Globus pallidus (tissue), 1 donor: Measurements from ENCODE around the gene NIN.

ENCODE experiments used
- DNase-seq: peaks from one replicate; pipeline ENCODE4 v3.0.0-alpha.2; 2015; ENCODE audit warnings: low spot score

NIN gene

DNA sequence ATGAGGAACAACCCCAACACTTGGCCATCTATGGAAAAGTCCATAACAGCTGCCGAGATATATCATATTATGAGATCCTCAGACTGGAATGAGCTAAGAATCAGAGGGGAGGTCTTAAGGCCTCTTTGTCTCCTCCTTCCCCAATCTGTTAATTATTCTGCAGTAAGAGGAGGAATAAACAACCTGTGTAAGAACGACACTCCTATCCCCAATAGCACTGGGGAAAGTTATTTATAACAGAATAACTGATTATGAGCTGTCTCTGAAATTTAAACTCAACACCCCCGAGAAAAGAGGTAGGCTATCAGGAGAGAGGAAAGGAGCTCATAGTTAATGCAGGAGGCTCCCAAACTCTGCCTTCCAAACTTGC is 68.0 kb downstream of the NIN start:
- DNase-seq: no peak

DNA sequence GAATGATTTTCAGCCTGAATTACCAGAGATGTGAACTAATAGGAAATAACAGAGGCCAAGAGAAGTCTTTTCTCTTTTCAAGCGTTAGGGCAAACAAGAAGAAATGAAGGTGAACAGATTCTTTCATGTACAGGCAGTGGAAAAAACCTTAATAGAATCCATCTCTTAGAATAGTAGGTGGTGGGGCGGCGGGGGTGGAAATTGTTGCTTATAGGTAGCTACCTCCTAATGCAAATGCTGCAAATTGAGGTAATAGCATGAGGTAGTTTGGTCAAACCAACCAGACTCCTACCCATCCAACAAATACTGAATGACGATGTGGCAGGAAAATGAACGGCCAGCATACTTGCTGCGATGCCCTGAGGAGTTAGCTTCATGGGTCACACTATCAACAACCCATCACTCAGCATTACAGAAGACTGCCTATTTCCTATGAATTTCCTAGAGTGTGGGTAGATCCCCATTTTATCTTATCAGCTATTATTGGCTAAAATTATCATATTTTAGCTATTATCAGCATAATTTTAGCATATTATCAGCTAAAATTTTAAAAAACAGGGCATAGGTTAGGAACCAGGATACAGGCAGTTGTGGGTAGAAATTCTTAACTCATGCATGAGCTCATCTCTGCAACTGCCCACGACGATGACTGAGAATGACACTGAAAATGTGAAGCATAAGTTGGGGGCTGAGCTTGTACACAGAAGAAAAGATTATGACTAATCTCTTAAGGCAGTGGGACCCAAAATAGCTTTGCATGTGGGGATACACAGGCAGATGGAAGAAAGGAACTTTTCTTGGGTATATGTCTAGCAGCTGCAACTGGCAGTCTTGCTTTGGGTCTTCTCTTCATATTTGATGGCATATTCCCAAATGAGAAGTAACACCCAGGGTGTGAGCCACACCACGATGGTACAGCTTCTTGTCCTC is 68.7 kb downstream of the NIN start:
- DNase-seq: no peak

DNA sequence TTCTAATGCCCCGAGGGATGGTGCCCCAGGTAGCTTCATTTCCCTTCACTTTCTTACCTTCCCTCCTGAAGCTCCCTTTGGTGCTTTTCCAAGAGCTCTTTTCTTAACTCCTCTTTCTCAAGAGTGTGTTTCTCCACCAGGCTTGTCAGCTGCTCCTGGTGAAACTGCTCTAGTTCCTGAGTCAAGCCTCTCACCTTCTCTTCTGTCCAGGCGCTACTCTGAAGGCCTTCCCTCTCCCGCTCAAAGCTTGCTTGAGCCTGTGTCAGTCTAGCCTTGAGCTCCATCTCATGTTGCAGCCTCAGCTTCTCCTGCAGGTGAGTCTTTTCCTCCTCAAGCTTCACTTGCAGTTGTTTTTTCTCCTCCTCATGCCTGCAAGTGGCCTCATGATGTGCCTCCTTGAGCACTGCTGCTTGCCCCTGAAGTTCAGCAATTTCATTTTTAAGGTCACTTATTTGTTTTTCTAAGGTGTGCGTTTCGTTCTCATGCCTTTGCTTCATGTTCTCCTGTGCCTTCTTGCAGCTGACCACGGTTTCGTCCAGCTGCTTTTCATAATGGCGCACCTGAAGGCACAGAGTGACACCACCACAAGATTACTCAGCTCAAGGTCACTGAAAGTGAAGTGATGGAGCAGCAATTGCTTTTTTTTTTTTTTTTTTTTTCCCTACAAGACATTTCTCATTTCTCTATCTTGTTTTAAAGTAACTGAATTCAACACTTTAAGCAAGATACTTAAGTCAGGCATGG is 71.0 kb downstream of the NIN start:
- DNase-seq: no peak

DNA sequence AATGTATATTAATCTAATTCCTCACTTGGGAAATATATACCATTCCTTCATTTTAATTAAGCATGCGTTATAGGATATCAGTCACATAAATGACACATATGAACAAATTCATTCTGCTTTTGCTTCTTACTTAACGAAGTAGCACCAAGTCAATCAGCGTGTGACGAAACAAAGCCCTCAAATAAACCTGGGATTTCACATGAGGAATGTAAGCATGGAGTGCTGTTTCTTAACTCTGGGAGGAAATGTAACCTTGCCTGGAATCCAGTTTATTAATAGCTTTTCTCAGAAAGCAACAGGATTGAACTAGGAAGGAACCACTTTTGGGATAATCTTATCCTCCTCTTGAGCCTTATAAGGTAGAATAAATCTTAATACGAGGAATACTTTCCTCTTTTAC is 72.0 kb downstream of the NIN start:
- DNase-seq: no peak

DNA sequence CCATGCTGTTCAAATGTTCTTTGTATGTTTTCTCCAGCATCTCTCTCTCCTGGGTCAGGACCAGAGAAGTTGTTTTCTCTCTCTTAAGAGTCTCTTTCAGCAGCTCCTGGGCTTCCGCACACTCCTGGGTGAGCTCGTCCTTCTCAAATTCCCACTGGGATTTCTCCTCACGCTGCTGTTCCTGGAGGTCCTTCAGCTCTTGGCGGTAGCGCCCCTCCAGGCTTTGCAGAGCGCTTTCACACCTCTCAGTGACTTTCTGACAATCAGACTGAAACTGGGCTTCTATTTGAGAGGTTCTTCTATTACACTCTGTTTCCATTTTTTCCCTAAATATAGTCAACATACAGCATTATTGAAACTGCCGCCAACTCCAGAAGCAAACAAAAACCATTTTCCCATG is 72.7 kb downstream of the NIN start:
- no peak for DNase-seq

DNA sequence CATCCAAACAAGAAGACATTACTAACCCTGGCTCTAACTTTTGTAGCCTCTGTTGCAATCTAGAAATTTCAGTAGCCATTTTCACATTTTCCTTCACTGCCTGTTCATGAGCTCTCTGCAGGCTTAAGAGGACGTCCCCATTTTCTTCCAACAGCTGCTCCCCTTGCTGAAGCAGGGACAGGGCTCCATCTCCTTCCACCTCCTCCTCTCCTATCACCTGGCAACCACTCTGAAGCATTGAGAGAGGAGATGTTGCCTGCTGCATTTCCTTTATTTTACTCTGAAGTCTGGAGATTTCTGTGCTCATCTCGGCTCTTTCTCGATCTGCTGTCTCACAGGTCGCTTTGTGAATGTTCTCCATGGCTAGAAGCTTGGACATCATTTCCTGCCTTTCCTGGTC is 73.3 kb downstream of the NIN start:
- no peak for DNase-seq

DNA sequence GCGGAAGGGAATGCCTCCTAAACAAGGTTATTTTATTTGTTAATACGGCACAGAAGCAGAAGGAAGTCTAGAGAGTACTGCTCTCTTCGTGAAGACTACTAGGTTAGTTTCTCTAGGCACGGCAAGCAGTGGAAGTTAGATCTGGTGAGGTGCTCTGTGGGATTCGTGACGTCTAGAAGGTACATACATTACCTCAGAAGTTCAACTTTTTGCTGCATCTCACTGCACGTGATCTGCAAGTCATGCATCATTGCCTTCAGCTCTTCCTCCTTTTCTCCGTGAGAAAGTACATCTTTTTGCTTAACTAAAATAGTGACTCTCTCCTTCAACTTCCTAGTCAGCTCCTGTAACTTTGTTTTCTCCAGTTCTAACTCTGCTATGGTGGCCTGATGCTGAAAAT is 74.7 kb downstream of the NIN start:
- DNase-seq: no peak

DNA sequence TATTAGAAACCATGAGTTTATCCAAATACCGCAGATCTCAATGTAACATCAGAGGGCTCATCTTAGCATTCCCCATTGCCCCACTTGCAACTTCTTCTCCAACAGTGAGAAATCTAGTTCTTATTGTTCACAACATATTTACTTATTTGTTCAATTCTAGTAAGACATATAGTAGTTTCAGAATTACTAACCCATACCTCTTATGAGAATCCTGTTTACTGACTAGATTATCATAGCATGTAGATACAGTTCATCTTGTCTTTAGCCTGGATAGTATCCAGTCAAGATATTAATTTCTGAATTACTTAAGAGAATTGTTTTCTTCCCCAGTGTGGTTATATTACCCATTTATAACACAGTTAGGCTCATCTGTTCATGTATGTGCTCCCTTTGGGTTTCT is 80.6 kb downstream of the NIN start:
- DNase-seq: no peak

DNA sequence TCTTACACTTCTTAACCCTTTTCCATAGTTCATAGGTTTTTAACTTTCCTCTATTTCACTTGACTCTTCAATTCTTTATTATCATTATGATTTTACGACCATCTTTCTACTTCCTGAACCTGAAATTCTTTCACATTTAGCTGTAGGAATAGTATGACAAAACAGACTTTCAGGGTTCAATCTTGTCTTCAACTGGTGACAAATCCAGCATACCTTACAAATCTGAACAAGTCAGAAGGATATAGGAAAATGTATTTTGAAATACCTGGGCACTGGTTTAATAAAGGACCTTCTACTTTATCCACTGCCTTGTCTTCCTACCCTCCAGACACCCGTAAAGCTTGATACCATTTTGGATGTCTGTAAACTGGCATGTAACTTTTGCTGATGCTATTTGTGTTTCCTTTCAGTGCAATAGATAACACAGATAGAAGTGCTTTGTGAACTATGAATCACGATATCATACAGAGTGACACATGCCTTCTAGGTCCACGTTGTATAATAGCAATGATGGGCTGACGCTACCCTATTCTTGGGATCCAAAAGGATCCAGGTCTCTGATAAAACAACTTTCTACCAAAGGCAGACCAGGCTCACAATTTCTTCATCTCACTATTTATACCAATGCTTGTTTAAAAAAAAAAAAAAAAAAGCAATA is 85.4 kb downstream of the NIN start:
- DNase-seq: no peak

DNA sequence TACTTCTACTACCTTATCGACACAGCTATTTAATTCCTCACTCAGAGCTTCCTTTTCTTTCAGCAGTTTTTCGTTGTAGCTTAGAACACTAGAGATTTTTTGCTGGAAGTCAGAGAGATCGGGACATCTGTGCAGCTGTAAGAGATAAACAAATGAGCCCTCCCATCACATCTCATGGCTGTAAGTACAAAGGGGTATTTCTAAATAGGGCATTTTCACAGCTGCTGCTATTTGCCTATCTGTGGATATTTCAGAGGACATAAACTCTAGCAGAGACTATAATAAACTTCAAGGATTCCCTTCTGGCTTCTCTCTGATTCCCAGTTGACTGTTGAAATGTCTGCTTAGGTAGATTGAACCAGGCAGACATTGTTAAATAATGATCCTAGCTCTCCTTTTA is 86.7 kb downstream of the NIN start:
- DNase-seq: peak; percentile 36

DNA sequence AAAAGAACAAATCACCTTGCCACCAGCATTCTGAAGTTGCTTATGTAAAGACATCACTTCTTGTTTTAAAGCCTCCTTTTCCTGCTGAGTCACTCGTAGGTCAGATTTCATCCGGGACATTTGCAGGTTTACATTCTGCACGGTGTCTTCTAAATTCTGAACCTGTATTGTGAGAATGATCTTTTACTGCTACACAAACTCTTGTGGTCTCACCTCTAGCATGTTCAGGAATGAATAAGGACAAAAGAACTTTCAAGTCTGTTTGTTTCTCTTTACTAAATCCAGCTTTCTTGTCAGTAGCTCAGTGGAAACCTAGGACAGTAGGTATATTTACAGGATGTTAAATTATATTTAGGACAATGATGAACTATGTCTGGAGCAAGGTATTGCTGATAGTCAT is 89.4 kb downstream of the NIN start:
- DNase-seq: no peak

DNA sequence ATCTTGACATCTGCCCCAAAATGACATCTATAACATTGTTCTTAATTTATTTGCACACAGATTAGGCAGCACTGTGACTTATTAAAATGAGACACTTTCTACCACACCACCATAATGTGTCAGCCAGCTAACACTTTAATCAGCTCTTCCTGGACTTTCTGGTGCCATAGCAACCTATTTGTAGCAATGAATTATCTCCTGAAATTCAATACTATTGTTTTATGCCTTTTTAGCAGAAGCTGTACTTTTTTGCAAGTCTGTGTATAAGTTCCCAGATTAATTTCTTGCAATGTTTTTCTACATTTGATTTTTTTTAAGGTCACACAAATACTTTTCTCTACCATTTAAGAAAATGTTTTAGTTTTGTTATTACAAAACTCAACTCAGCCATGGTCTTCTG is 90.1 kb downstream of the NIN start:
- DNase-seq: no peak

DNA sequence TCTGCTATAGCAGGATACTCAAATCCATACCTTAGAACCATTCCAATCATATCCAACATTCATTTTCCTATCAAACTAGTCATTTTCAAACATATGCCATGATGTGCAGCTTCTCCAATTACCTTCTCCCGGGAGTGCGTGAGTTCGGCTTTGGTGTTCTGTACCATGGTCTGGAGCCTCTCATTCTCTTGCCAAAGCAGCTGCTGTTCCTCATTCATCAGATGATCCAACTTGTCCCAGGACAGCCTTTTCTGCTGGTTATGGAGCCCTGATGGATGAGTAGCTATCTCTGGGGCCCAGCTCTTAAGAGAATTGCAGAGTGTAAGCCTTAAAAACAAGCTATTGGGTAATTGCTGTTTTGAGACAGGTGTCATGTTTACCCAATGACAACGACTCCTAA is 91.8 kb downstream of the NIN start:
- no peak for DNase-seq

DNA sequence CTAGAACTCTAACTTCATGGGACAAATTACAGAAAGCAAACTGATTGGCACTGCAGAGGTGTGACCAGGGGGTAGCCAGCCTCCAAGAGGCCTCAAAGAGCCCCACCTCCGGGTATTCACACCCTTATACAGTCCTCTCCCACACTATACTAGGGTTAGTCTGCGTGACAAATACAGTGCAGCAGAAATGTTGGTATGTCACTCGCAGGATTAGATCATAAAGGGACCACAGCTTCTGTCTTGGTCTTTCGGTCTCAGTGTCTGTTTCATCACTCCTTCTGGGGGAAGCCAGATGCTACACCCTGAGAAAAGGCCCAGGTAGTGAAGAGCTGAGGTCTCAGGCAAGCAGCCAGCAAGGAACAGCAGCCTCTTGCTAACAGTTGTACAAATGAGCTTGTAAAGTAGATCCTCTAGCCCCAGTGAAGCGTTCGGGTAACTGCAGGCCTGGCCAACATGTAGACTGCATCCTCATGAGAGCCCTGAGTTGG is 94.0 kb downstream of the NIN start:
- DNase-seq: no peak

DNA sequence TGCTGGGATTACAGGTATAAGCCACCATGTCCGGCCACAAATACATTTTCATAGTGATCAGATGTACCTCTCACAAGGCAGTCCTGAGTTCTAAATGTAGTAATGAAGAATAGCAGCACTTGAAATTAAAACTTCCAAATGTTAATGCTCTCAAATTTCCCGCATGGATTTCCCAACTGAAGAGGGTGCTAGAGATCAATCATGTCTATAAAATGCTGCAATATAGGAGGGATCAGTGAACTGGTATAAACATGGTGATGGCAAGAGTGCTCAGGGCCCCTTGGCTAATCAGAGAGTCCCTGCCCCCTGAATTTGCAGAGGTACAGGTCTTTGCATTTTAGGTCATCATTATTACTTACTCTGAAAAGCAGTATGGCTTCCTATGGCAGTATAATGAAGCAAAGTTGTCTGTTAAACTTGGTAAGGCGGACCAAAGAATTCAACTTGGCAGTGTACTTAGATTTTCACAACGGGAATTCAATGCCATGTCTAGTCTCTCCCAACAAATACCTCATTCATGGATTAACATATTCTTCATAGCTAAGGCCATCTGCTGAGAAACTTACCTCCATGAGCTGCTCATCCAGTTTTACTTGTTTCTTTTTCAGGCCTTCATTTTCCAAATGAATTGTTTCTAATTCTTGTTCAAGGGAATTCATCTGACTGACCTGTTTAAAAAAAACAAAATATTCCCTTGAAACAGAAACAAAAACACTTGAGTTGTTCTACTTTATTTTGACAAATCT is 95.8 kb downstream of the NIN start:
- no peak for DNase-seq

DNA sequence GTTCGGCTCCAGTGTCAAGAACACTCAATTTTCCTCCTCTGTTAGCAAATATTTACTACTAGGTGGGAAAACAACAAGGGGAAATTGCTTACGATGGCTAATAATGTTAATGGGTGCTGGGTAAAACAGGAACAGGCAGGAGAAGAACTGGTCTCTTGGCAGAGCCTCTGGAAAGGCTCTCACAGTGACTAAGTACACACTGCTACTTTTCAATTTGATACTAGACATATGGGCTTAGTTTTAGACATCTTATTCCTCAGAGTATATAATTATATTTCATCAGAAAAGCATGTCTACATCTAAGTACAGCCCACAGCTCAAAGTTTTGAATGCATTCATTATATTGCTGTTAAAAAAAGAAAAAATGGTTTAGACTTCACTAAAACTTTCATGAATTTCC is 97.5 kb downstream of the NIN start:
- no peak for DNase-seq

DNA sequence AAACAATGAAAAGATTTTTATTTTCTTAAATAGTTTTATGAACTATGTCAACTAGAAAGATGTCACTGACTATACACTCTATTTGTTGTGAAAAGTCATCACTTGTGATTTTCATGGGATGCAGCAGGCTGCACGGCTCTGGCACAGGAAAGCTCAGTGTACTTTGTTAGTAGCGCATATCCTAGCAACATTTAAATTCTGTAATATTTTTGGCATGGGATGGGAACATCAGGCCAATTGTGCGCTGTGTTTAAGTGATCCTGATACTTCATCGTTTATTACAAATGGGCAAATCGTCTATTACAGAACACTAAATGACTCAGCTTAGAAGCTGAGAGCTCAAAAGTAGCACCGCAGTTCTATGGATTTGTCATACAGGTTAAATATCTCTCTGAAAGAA is 102.1 kb downstream of the NIN start:
- no peak for DNase-seq

DNA sequence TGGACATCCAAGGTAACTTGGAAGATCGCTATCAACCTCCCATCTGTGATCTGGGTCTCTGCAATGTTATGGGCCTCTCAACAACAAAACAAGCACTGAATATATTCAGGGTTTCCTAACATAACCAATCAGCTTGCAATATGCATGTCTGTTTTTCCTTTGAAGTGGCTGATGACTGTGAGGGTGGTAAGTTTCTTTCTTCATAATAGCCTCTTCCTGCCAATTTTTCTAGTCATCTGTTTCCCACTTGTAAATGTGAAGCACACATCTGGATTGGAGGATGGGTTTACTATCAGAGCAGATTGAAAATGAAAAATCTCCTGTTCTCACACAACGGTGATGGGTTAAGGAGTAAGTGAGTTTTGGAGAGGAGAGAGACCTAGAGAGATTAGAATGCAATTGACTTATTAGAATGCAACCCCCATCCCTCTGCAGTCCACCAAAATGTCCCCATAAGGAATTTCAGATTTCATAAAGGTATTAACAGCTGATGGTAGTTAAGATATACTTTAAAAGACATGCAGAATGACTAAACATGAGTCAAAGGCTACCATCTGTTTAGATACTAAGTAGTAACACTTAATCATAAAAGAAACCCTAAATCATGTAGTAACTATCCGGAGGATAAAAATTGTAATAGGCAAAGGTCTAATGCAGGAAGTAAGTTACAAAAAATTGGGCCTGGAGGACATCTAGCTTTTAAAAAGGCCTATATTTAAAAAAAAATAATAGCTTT is 104.4 kb downstream of the NIN start:
- no peak for DNase-seq

DNA sequence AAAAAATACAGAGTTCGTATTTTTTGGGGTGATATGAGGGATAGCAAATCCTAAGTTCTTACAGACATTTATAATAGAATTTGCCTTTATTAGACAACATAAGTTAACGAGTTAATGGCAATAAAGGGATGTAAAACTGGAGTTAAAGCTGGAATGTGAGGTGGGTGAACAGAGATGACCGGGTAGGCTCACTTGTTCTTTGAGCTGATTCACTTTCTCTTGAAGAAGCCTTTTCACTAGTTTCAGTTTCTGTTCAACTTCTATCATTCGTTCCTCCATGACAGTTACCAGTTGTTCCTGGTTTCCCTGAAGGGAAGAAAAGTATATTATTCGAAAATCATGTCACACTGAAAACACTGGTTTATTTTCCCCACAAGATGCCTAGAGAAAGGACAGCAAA is 105.2 kb downstream of the NIN start:
- DNase-seq: no peak

DNA sequence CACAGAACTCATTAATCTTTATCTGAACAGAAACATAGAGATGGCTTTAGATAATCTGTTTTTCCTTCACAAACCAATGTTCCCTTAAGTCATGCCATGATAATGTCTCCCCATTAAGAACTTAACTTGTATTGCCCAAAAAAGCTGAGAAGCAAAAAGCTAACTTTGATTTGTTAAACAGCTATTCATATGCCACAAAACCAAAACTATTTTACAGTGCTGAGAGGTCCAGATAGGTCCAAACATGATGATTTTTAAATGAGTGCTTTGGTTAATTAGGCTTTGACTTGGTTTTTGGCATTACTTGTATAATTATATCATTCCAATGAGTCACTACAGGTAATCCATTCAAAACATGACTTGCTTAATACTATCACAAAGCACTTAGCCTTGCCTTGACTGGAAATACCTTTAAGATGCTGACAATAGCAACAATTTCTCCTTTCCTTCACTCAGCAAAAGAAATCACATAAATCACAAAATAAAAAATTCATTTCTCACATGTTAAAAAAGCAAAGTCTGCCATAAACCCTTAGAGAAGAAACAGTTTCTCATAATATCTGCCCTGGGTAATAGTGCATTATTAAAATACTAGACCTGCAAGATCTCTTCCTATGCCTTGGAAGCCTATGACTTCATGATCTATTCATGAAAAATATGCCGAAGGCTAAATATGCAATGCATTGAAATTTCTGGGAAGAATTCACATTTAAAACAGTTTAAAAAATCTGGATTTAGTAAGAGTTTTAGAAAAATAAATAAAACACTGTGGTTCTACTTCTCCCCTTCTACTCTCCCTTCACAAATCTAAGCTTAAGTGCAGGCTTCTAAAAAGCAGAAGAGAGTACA is 110.8 kb downstream of the NIN start:
- no peak for DNase-seq

DNA sequence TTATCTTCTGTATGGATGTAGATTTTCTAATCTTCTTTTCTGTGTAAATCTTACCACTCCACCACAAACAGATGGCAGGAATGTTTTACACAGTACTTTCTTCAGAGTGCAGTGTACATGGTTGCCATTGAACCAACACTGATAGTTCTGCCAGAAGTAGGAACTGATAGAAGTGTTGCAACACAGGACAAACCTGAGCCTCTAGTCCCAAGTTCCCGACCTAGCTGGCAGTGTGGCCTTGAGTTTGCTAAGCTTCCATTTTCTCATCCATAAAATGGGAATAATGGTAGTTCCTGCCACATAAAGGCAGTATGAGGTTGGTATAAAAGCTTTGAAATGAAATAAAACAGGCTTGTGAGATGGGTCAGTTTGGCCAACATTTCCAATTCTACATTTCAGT is 112.0 kb downstream of the NIN start:
- DNase-seq: no peak
